Measurements from ENCODE around the gene TEK. TPM values are rescaled to one million over a fixed set of nuclear protein-coding genes. Genes with fewer than 3 reads are reported as not detected.
A peak's percentile ranks its signal among the peaks of the same experiment; 100 is the strongest.

TEK gene
- total RNA-seq, 1 donor from 2014 or later = 10.4 TPM

- no peak for DNase-seq
Observed at GRCh38 chr9:27247756-27248155, 138.7 kb downstream of the TEK start.

DNA sequence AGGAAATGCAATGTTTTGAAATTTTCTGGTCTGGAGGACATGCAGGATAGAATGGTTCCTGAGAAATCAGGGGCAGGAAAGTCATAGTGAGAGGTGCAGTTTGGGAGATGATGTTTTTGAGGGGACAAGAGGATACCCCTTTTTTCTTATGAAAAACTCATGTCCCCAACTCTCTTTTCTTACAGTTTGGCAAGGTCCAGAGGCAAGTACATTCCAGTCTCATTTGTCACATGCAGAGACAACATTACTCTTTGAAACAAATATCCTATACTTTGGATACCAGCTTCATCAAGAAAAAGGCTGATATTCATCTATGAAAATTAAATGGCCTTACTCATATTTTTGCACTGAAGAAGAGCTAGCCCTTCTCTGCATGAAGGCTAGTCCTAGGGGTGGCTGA is 139.7 kb downstream of the TEK start:
- DNase-seq = no peak

DNA sequence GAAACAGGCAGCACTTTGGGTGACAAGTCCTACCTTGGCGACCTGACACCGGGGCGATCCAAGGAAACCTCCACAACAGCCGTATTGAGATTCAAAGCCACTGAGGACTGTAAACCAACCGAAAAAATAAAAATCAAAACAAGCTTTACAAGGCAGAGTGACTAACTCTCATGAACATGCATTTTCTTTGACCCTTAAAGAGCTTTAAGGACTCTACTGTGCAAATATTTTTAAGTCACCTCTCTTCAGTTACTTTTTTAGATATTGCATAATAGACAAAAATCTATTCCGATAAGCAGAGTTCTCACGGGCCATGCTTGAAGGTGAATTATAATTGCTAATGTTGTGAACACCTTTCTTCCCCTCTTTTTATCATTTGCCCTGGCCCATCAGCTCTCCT is 149.6 kb downstream of the TEK start:
- DNase-seq = no peak

DNA sequence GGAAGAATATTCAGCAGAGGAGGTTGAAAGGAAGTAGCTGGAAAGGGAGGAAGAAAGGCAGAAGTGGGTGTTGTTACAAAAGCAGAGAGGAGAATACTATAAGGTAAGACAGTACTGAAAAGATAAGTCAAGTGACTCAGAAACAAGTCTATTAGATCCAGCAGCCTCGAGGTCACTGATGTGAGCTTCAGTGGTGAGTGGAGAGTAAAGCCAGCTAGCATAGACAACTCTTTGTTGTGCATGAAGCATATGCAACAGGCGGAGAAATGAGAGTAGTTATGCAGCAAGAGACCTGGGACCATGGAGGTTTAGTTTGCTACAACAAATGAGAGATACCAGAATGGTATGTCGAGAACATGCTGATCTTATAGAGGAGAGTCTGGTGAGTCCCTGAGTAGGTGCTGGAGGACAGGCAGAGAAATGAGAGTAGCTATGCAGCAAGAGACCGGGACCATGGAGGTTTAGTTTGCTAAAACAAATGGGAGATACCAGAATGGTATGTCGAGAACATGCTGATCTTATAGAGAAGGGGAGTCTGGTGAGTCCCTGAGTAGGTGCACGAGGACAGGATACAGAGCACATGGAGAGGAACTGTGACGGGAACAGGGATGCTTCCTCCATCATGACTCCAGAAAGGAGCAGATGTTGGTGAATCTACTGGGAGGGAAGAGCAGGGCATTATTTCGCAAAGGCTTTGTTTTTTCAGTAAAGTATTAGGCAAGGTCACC is 151.9 kb downstream of the TEK start:
- no peak for DNase-seq

GRCh38 chr9:27261517-27262211 is 152.6 kb downstream of the TEK start:
- DNase-seq = no peak

DNA sequence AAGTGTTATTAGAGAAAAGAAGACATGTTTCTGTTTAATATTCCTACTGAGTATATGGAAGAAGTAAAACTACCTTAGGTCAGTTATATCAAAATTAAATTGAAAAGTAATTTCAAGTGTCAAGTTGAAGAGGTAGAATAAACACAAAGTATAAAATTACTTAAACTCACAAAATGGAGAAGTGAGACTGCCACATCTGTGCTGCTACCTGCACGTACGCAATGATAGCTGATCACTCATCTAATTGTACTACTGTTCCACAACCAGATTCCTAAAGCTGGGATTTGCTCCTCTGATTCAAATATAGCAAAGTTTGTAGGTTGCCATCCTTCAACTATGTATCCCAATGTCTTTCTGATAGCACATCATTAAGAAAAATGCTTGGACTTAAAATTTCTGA is 163.1 kb downstream of the TEK start:
- no peak for DNase-seq

DNA sequence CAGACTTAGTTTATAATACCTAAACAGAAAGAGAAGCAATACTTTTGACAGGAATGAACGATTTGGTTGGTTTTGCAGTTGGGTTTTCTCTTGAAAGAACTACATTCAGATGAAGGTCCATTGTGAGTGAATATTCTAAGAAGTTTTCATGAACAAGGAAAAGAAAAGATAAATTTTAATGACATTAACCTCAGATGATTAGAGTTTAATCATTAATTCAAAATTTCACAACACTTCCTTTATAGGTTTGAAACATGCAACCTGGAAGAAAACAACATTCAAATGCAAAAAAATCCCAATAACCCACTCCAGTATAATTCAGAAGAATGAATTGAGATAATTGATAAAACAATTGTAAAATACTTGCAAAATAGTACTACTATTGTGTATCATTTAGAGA is 164.2 kb downstream of the TEK start:
- no peak for DNase-seq

- peak; percentile 17 for DNase-seq
Observed at GRCh38 chr9:27276193-27277030, 167.4 kb downstream of the TEK start.

GRCh38 chr9:27278374-27278773 is 169.3 kb downstream of the TEK start:
- DNase-seq = no peak

DNA sequence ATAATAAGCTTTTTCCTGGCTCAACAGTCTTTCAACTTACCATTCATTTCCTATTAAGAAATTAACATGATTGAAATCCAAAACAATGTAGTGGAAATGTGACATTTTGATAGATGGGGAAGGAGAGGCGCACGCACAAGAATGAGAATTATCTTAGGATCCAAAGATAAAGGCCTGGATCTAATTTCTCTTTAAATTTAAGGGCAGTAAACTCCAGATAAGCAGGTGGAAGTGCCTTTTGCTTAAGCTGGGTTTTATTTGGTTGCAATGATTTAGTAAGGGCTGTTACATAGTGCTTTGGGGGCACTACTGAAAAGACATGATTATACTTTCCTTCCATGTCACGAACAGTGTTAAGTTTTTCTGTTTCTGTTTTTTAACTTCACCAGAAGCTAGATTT is 170.6 kb downstream of the TEK start:
- DNase-seq = no peak

Small RNAs within 50 kb of the gene (small RNA-seq; reads per million reads assigned to genes)
- gene AL355433.1 (ENCODE audit: low replicate concordance) (not detected), gene RNA5SP280 (ENCODE audit: low replicate concordance) (not detected)

Other genes starting within 250 kb of the TEK start
- 16.7 TPM for gene CAAP1, start 216.4 kb upstream of the TEK start, total RNA-seq
- 29.9 TPM for gene PLAA, start 162.0 kb upstream of the TEK start, total RNA-seq
- gene IFT74, start 152.8 kb upstream of the TEK start, total RNA-seq = 21.9 TPM
- gene LRRC19, start 103.6 kb upstream of the TEK start, total RNA-seq = not detected
- 1.4 TPM for gene EQTN, start 187.9 kb downstream of the TEK start, total RNA-seq